HAP-1 (cell line): ENCODE results near the gene SSBP3.
A peak's percentile ranks its signal among the peaks of the same experiment; 100 is the strongest.

Source experiments
- DNase-seq, 2 experiments: peaks; one replicate each; pipeline ENCODE4 v3.0.0-alpha.2; 2016 to 2020; ENCODE audit warnings: low spot score in 2 of 2
- H3K27me3 ChIP-seq: fragments of 250-450 bp; sonication (Bioruptor Pico); 2 replicates; pipeline ENCODE4 v1.5.1; 2020; ENCODE audit warnings: low read depth, mild to moderate bottlenecking, moderate library complexity
- H3K36me3 ChIP-seq: fragments of 250-450 bp; sonication (Bioruptor Pico); replicated peaks from 2 replicates; pipeline ENCODE4 v1.5.1; 2020; ENCODE audit warnings: mild to moderate bottlenecking
- H3K4me1 ChIP-seq: fragments of 250-450 bp; sonication (Bioruptor Pico); 2 replicates; pipeline ENCODE4 v1.5.1; 2020; ENCODE audit warnings: mild to moderate bottlenecking
- H3K4me3 ChIP-seq: fragments of 250-450 bp; sonication (Bioruptor Pico); 2 replicates; pipeline ENCODE4 v1.5.1; 2020; ENCODE audit warnings: mild to moderate bottlenecking, moderate library complexity
- H3K9me3 ChIP-seq: fragments of 250-450 bp; sonication (Bioruptor Pico); 2 replicates; pipeline ENCODE4 v1.5.1; 2020; ENCODE audit warnings: mild to moderate bottlenecking, moderate library complexity
- in situ Hi-C: fragments of 300-500 bp; cut with MboI; formaldehyde crosslinking; loops from 3 replicates; pipeline ENCODE4 v1.14.3; 2020; ENCODE audit warnings: low sequenced_read_pairs, inconsistent platforms, mixed read lengths

Gene SSBP3

DNA sequence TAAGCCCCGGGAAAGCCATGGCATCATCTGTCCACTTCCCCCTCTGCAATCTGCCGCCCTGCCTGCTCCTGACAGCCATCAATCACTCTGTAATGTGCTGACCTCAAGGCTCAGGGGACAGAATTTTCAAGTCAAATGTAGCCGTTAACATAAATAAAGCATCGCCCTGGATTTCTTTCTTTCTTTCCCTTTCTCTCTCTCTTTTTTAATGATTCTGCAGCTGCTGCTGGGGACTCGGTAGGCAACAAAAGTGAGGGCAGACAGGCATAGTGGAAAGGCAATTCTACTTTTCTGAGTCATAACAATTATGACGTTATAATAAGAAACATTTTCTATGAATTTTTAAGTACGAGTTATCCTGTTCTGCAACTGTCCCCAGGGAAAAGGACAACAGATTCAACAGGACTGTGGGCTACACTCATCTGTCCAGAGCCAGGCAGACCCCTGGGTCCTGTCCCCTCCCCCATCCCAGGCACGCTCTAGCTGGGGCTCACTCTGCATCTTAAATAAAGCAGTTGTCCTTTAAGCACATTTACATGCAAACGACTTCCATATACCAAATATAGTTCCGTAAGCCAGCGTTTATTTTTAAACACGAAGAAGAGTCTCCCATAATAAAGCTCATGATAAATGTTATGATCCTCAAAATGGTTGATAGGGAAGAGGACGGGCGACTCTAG, 78.7 kb downstream of the SSBP3 start:
- no peaks in the 10 kb centered on the region for H3K9me3 ChIP-seq
- H3K4me3 ChIP-seq = no peak overlapping the region; the same call in 1 of the 2 replicates
- in situ Hi-C loops = no loop called here
- H3K4me1 ChIP-seq = peaks cover 21% of the 10 kb centered on the region
- no peaks in the 10 kb centered on the region for H3K27me3 ChIP-seq
- H3K36me3 ChIP-seq = no peaks in the 10 kb centered on the region
- DNase-seq = peak in 1 of 2 experiments; percentile 47

DNA sequence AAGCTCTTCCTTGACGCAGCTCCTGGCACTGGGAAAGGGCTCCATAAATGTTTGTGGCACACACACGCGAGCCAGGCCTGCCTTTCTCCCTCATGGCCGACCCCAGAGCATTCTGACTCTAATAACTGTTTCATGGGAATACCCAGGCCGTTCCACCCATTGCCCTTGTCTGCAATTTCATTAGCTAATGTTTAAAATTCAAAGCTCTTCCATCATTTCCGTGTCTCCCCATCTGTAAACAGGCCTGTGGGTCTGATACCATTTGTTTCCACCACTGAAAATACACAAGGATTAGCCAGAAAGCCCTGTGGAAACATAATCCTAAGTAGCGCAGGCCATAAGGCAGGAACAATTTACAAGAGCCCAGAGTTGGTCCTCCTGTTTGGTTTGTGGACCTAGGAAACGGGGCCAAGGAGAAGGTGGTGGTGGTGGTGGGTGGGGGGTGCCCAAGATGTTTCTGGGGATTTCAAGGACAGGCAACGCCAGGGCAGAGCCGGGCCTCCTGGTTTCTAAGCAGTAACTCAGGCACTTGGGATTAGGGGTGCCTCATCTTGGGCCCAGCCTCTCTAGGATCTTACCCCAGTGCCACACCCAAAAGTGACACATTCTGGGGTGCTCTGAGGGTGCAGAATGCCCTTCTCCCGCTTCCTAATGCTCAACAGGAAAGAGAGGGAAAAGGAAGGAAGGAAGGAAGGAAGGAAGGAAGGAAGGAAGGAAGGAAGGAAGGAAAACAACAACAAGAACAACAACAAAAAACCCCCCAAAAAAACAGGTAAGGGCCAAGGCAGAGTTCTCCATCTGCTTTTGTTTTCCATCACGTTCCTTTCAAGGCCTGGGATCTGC, 79.4 kb downstream of the SSBP3 start:
- H3K36me3 ChIP-seq = no peaks in the 10 kb centered on the region
- no peak for DNase-seq
- no peaks in the 10 kb centered on the region for H3K27me3 ChIP-seq
- H3K9me3 ChIP-seq = no peaks in the 10 kb centered on the region
- no peak overlapping the region for H3K4me3 ChIP-seq
- H3K4me1 ChIP-seq = peaks cover 21% of the 10 kb centered on the region
- in situ Hi-C loops = no loop called here

DNA sequence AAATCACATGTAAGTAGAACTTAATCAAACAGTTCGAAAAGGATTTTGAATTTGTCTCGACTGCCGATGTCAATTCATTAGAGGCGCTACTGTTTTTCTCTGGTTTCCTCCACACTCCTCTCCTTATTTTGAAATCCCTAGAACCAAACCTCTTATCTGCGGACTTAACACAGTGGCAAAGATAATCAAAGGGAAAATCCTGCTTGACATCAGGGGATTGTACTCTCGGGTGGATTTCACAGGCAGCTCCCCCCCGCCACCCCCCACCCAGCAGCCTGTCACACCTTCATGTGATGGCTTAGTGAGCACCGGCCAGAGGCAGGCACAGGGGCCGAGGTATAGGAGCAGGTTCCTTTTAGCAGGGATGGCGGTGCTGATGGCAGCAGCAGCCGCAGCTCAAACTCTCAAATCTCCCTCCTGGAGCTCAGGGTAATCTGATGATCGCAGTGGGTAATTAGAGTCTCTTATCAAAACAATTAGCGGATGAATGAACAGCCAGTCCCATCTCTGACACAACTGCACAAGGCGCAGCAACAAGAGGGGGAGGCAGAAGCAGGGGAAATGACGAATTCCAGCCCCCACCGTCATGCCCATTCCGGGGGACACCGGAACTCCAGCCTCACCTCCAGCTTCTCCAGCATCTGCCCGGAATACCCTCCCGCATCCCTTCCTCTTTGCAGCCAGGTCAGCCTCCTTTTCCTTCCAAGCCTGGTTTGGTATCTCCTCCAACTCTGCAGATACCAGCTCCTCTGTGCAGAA, 80.3 kb downstream of the SSBP3 start:
- Histone ChIP-seq H3K27me3 (no peaks in the 10 kb centered on the region), H3K9me3 (no peaks in the 10 kb centered on the region), H3K4me1 (peaks cover 21% of the 10 kb centered on the region), H3K4me3 (no peak overlapping the region), H3K36me3 (no peaks in the 10 kb centered on the region)
- in situ Hi-C loops = no loop called here
- no peak for DNase-seq

DNA sequence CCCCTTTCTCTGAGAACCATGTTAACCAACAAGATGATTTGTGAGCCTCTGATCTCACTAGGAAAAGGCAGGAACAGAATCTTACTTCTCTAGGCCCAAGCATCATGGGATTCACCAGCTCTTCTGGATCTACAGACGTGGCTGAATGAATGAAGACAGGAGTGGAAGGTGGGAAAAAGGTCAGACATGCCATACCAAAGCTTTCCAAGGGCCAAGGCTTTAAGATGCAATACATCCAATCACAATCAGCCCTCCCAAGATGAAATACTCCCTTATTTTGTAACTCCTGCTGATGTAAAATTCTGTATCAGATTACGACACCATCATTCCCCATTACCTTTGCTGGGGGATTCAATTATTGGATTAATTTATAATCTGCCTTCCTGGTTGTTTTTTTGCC, 80.9 kb downstream of the SSBP3 start:
- Histone ChIP-seq H3K9me3 (no peaks in the 10 kb centered on the region), H3K4me1 (peaks cover 21% of the 10 kb centered on the region), H3K27me3 (no peaks in the 10 kb centered on the region), H3K36me3 (no peaks in the 10 kb centered on the region), H3K4me3 (no peak overlapping the region)
- in situ Hi-C loops = no loop called here
- no peak for DNase-seq

DNA sequence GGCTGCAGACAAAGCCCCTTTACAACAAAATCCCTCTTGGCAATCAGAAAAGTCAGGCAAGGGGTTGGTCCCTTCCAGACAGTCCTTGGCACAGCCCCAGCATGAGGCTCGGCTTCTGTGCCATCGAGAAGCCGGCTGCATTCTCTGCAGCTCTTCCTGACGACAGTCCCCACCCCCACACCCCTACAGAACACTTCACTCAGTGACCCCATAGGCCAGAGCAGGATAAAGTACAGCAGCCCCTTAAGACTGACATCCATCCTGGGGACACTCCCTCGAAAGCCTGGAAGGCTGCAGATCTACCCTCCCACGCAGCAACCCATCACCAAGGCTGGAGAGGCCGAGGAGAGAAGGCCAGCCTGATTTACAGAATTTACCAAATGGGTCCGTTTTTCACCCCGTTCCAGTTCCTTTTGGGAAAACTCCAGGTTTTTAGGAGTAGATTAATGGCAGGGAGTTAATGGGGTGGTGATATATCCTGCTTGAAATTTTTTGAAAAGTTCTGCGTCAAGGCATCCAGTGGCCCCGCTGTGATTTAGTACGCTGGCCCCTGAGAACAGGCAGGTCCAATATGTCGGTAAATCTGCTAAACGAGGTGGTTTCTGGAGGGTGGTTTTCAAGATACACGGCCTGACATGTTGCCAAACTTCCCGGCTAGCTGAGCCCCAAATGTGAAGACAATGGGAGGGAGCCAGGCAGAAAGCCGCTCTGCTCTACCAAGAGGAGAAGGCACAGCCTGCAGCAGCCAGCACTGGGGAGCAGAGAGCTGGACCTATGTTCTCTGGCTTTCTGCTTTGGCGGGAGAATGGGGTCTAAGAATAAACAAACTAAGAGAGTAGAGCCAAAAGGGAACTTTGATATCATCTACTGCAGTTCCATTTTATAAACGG, 81.7 kb downstream of the SSBP3 start:
- no peaks in the 10 kb centered on the region for H3K9me3 ChIP-seq
- no peak for DNase-seq
- in situ Hi-C loops = no loop called here

DNA sequence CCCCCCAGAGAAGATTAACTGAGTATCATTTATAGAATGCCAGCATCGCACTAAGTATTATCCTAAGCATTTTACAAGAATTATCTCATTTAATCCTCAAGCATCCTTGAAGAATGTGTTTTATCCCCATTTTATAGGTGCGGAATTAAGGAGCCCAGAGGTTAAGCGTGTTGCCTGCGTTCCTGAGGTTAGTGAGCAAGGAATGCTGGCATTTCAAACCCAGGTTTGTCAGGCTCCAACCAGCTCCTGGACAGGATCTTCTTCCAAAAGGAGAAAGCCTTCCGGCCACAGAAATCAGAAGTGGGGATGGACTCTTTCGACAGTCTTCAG, 82.3 kb downstream of the SSBP3 start:
- no peaks in the 10 kb centered on the region for H3K36me3 ChIP-seq
- H3K27me3 ChIP-seq = no peaks in the 10 kb centered on the region
- in situ Hi-C loops = no loop called here
- DNase-seq = no peak
- no peak overlapping the region for H3K4me3 ChIP-seq
- no peaks in the 10 kb centered on the region for H3K9me3 ChIP-seq
- peaks cover 21% of the 10 kb centered on the region for H3K4me1 ChIP-seq

More for the DNA sequence above, 81.7 kb downstream of the SSBP3 start:
- no peaks in the 10 kb centered on the region for H3K36me3 ChIP-seq
- peaks cover 21% of the 10 kb centered on the region for H3K4me1 ChIP-seq
- H3K4me3 ChIP-seq = no peak overlapping the region
- H3K27me3 ChIP-seq = no peaks in the 10 kb centered on the region

DNA sequence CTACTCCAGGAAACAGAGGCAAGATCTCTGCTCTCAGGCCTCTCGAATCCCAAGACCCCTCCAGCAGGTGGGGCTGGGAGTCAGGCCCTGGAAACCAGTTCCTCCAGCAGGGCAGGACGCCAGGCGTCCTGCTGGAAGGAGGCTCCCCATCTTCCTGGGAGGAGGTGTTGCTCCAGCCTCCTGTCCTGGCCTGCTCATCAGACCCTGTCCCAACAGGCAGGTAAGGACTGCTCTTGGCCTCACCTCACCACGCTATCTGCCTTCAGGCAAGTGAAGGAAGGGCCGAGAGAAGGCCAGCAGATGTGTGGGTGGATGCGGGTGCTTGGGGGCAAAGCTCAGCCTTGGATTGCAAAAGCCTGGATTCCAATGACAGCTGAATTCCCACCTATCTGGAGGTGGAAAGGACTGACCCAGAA, 82.9 kb downstream of the SSBP3 start:
- Histone ChIP-seq H3K4me1 (peaks cover 18% of the 10 kb centered on the region), H3K4me3 (no peak overlapping the region), H3K27me3 (no peaks in the 10 kb centered on the region), H3K36me3 (no peaks in the 10 kb centered on the region), H3K9me3 (no peaks in the 10 kb centered on the region)
- in situ Hi-C loops = no loop called here
- no peak for DNase-seq

DNA sequence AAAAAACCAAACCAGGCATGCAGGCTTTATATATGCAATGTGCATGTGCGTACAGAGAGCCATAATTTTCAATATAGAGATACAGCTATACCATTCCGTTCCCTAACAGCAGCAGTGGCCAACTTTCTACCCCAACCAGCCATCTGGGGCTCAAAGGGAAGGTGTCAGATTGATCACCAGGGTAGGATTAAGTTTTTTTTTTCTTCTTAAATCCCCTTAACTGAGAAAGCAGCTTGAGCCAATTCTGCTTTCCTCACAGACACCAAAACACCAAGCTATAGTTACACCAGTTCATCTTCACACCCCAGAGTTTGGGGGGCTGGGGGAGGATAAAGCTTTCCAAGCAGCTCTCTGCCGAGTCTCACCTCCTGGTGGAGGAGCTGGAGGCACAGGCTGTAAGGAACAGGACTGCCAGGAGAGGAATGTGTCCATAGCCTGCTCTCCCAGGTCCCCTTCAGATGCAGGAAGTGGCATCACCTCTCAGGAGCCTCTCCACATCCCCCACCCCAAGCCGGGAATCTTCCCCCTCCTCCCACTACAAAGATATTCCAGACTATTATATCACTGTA, 87.9 kb downstream of the SSBP3 start:
- Histone ChIP-seq H3K9me3 (no peaks in the 10 kb centered on the region), H3K27me3 (no peaks in the 10 kb centered on the region), H3K4me3 (no peak overlapping the region), H3K4me1 (no peaks in the 10 kb centered on the region), H3K36me3 (no peaks in the 10 kb centered on the region)
- DNase-seq = no peak
- in situ Hi-C loops = no loop called here

DNA sequence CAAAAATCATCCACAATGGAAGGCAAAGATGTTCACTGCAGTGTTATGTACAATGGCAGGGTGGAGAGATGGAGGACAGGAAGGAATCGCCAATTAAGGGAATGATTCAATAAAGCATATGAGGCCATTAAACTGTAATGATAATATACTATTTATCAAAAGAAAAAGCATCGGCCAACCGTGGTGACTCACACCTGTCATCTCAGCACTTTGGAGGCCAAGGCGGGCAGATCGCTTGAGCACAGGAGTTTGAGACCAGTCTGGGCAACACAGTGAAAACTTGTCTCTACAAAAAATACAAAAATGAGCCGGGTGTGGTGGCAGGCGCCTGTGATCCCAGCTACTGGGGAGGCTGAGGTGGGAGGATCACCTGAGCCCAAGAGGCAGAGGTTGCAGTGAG, 89.1 kb downstream of the SSBP3 start:
- Histone ChIP-seq H3K36me3 (no peaks in the 10 kb centered on the region), H3K27me3 (no peaks in the 10 kb centered on the region), H3K4me1 (no peaks in the 10 kb centered on the region), H3K4me3 (no peak overlapping the region), H3K9me3 (no peaks in the 10 kb centered on the region)
- in situ Hi-C loops = no loop called here
- no peak for DNase-seq

DNA sequence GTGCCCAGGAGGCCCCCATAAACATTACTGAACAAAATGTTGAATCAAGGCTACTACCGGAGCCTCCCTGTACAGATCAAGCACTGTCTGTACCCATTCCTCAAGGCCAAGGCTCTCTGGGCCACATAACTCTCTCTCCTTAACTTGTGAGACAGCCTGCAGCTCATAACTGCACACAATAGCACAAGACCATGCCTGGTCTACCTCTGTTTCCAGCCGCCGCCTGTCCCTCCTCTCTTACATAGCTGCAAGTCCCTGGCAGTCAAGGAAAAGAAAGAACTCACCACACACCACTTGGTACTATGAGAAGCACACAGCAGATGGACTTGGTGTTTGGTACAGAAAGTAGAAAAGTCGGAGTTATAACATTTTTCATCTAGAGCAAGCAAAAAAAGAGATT, 91.1 kb downstream of the SSBP3 start:
- no peak for DNase-seq
- Histone ChIP-seq H3K4me3 (no peak overlapping the region), H3K27me3 (no peaks in the 10 kb centered on the region), H3K9me3 (no peaks in the 10 kb centered on the region), H3K4me1 (no peaks in the 10 kb centered on the region), H3K36me3 (no peaks in the 10 kb centered on the region)
- in situ Hi-C loops = no loop called here

DNA sequence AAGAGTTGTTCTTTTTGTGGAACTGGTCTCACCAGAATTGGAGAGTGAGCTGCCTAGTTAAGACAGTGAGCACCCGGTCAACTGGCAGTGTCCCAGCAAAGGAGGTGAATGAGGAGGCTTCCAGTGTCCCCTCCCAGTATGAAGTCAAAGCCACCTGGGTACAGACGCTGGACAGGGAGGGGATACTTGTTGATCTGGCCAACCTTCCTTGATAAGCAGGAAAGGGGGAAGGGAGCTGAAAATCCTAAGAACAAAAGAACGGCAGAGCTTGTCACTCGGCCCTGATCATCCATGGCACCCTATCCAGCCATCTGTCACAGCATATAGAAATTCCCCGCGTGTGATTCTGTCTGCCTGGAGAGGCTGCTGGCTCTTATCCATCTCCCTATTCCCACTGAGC, 91.5 kb downstream of the SSBP3 start:
- in situ Hi-C loops = no loop called here
- no peak for DNase-seq

DNA sequence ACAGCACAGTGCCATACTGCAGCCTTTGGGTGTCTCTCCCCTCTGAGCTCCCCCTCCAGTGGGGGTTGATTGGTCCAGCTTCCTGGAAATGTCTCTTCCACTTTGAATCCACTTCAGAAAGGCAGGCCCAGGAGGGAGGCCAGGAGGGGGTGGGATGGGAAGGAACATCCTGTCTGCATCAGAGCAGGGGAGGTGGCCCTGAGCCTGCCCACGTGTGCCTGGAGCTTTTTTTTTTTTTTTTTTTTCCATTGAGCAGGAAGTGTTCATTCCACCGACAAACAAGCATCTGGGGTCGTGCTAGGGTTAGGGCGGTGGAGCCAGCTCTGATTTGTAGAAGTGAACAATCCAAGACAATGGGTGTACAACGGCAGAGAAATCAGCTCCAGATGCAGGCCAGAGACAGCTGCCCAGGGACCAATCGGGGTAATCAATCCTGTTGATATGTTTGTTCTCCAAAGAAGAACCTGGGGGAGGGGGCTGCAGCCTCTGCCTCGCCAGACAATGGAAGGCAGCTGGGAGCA, 93.3 kb downstream of the SSBP3 start:
- Histone ChIP-seq H3K4me1 (no peaks in the 10 kb centered on the region), H3K4me3 (no peak overlapping the region)

More for the DNA sequence above, 91.5 kb downstream of the SSBP3 start:
- Histone ChIP-seq H3K27me3 (no peaks in the 10 kb centered on the region), H3K36me3 (no peaks in the 10 kb centered on the region), H3K4me1 (no peaks in the 10 kb centered on the region), H3K4me3 (no peak overlapping the region), H3K9me3 (no peaks in the 10 kb centered on the region)

DNA sequence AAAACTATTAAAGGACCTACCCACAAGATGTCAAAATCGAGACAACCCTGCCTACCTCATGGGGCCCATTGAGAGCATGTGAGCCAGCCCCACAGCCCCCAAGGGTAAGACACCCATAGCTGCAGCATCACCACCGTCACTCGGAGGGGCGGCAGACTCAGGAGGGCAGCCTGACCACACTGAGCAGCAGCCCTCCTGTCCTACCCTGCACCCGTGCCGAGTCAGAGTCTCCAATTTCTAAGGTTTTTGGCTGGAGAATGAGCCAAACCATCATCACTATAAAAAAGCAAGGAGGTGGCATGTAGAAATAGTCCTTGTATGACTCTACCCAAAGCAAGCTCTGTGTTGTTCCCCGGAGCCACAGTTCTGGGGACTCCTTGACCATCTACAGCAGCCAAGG, 94.7 kb downstream of the SSBP3 start:
- in situ Hi-C loops = no loop called here
- Histone ChIP-seq H3K4me3 (no peak overlapping the region), H3K27me3 (no peaks in the 10 kb centered on the region), H3K9me3 (no peaks in the 10 kb centered on the region), H3K36me3 (no peaks in the 10 kb centered on the region), H3K4me1 (no peaks in the 10 kb centered on the region)
- DNase-seq = no peak

More for the DNA sequence above, 93.3 kb downstream of the SSBP3 start:
- no peak for DNase-seq
- Histone ChIP-seq H3K36me3 (no peaks in the 10 kb centered on the region), H3K9me3 (no peaks in the 10 kb centered on the region), H3K27me3 (no peaks in the 10 kb centered on the region)
- in situ Hi-C loops = no loop called here
